ENCODE data around the gene MOV10. TPM values are rescaled to one million over a fixed set of nuclear protein-coding genes. Genes with fewer than 3 reads are reported as not detected.

Gene MOV10
- total and polyA plus RNA-seq, 2 donors (not counting 1 experiment from before 2014, with no cell fraction given), result 31.0 to 46.2 TPM

GRCh38 chr1:112721966-112722524 is 47.6 kb downstream of the MOV10 start:
- Histone ChIP-seq H3K27ac (ENCODE audit: low read length in 2 of 2) (no peak overlapping the region), H3K9me3 (ENCODE audit: control extremely low read depth in 1 of 3, control insufficient read depth in 2 of 3, insufficient read depth in 1 of 3, low read length in 2 of 3) (no peaks in the 10 kb centered on the region), H3K4me3 (ENCODE audit: control extremely low read depth in 1 of 5, extremely low read depth in 1 of 5, insufficient read depth in 1 of 5, low read depth in 2 of 5, low read length in 4 of 5) (no peak overlapping the region), H3K9ac (ENCODE audit: low read length) (no peak overlapping the region), H2AFZ (ENCODE audit: insufficient read depth, low read depth, low read length, poor library complexity, severe bottlenecking) (no peak overlapping the region), H3K4me1 (ENCODE audit: control insufficient read depth in 2 of 2, insufficient read depth in 2 of 2, low read length in 2 of 2) (peaks cover 8 to 25% of the 10 kb centered on the region in 2 donors), H3K27me3 (replicated peaks in 1 of 4; ENCODE audit: control extremely low read depth in 1 of 4, control insufficient read depth in 3 of 4, insufficient read depth in 4 of 4, low read length in 3 of 4) (peaks cover 0 to 22% (median 12%) of the 10 kb centered on the region in 4 experiments), H3K36me3 (replicated peaks in 1 of 2; ENCODE audit: control extremely low read depth in 1 of 2, control insufficient read depth in 1 of 2, extremely low read depth in 1 of 2, insufficient read depth in 2 of 2, low read length in 1 of 2) (no peaks in the 10 kb centered on the region), H4K20me1 (ENCODE audit: control insufficient read depth, insufficient read depth, low read length, poor library complexity, severe bottlenecking) (no peaks in the 10 kb centered on the region), H3K4me2 (replicated peaks; ENCODE audit: low read depth, low read length, poor library complexity, severe bottlenecking) (no peak overlapping the region), H3K79me2 (ENCODE audit: control insufficient read depth, insufficient read depth, low read length) (no peaks in the 10 kb centered on the region)
- intact Hi-C loops (cut with micrococcal nuclease), result no loop called here
- H3K4me1 Mint-ChIP-seq, result peaks cover 14% of the 10 kb centered on the region
- no peaks in the 10 kb centered on the region for H3K9me3 Mint-ChIP-seq (ENCODE audit: insufficient read depth)
- peaks cover 36% of the 10 kb centered on the region for H3K27me3 Mint-ChIP-seq
- no peak overlapping the region for H3K4me3 Mint-ChIP-seq
- ChIA-PET POLR2A (no interaction called here), CTCF (interaction anchor here (1.1 to 9.7 kb wide), 3 partner anchors 9 to 352 kb away, joined by 3 to 109 read pairs (median 3); partner anchors contain the start of gene LRIG2)
- WGBS (ENCODE audit: insufficient coverage), result 91% methylated on average over 8 of the region's 10 CpGs
- TF ChIP-seq, protein P1, sequence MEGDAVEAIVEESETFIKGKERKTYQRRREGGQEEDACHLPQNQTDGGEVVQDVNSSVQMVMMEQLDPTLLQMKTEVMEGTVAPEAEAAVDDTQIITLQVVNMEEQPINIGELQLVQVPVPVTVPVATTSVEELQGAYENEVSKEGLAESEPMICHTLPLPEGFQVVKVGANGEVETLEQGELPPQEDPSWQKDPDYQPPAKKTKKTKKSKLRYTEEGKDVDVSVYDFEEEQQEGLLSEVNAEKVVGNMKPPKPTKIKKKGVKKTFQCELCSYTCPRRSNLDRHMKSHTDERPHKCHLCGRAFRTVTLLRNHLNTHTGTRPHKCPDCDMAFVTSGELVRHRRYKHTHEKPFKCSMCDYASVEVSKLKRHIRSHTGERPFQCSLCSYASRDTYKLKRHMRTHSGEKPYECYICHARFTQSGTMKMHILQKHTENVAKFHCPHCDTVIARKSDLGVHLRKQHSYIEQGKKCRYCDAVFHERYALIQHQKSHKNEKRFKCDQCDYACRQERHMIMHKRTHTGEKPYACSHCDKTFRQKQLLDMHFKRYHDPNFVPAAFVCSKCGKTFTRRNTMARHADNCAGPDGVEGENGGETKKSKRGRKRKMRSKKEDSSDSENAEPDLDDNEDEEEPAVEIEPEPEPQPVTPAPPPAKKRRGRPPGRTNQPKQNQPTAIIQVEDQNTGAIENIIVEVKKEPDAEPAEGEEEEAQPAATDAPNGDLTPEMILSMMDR (IDR thresholded peaks at IDR 0.05), result no peak
- no peak for TF ChIP-seq EZH2 (IDR thresholded peaks at IDR 0.05; ENCODE audit: borderline replicate concordance, insufficient read depth, low read depth, low read length, poor library complexity, severe bottlenecking)
- no peak overlapping the region for H3K27ac Mint-ChIP-seq
- ATAC-seq (ENCODE audit: low read depth) (no peak), DNase-seq (no peak)
